GM11168 (cell line): ENCODE data around the gene SDHAF4.
"Not testable (repeated sequence)": the region's sequence is repeated elsewhere in the genome, so short reads cannot be mapped to it uniquely, and the experiment has no call there.

Source experiments
- in situ Hi-C: fragments of 300-500 bp; cut with MboI; formaldehyde crosslinking; loops from one replicate; pipeline ENCODE4 v1.12.0; 2022; ENCODE audit warnings: low sequenced_read_pairs; ENCODE audit not compliant: unreplicated experiment

SDHAF4 gene

DNA sequence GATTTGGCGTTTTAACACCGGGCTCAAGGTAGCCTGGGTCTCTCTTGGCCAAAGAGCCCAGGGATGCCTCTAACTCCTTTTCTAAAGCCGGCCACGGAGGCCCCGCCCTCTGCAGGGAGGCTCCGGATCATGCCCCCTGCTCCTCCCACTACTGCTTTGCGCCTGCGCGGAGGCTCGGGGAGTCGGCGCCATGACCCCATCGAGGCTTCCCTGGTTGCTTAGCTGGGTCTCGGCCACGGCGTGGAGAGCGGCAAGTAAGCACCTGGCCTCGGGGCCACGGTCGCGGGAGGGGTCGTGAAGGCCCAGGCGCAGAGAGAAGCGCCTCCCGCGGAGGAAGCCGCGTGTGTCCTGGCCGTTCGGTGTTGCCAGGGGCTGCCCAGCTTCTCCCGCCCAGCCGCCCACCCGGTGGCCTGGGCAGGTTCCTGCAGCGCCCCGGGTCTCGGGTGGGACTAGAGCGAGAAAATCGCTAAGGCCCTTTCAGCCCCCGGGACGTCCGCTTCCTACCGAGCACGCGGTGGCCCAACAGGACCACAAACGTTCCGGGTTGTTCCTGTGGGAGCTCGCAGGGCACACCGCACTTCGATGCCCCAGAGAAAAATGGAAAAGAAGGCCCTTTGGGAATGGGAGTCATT, at the start of gene SDHAF4:
SDHAF4 (plus strand) TSS at position 180 of the 632 bp plus-strand sequence; CDS start at position 191, 11 bp downstream.
- in situ Hi-C loops = no loop called here

DNA sequence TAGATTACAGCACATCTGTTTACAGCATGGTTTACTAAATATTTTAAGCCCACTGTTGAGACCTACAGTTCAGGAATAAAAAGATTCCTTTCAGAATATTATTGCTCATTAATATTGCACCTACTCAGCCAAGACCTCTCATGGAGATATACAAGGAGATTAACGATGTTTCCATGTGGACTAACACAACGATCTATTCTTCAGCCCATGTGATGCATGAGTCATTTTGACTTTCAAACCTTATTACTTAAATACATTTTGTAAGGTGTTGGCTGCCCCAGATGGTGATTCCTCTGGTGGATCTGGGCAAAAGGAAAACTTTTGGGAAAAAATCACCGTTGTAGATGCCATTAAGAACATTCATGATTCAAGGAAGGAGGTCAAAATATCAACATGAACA, 48.0 kb upstream of the SDHAF4 start:
- in situ Hi-C loops = loop anchor here (25.0 kb wide), 1 partner anchor 369 kb away; no protein-coding TSS in a partner anchor

DNA sequence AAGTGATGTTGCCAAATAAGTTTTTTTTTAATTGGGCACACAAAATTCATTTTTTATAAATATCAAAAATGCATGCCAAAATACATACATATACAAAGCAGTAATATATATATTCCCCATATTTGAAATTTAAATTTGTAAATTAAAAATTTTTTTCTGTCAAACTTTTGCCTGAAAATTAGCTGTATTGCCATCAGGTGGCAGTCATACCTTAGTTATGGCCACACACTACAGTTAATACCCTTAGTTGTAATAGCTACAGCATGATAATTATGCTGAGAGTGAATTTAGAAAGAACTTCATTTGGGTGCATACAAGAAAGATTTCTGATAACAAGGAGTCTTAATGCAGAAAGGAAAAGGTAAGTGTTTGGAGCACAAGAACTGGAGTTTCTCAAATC, 46.2 kb upstream of the SDHAF4 start:
- in situ Hi-C loops = loop anchor here (10.0 to 25.0 kb wide), 2 partner anchors 164 to 367 kb away; no protein-coding TSS in a partner anchor

DNA sequence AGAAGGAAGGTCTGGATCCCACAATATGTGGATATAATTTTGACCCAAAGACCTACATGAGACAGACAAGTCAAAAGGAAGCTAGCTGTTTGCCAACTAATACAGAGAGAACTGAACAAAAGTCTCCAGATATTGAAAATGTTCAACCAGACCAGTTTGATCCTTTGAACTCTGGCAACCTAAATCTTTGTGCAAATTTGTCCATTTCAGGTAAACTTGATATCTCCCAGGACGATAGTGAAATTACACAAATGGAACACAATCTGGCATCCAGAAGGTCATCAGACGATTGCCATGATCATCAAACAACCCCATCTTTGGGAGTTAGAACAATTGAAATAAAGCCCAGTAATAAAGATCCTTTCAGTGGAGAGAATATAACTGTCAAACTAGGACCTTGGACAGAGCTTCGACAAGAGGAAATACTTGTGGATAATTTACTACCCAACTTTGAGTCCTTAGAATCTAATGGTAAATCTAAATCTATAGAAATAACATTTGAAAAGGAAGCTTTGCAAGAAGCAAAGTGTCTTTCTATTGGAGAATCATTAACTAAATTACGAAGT, 41.9 kb upstream of the SDHAF4 start:
- in situ Hi-C loops = loop anchor here (10.0 to 25.0 kb wide), 2 partner anchors 160 to 362 kb away; no protein-coding TSS in a partner anchor

DNA sequence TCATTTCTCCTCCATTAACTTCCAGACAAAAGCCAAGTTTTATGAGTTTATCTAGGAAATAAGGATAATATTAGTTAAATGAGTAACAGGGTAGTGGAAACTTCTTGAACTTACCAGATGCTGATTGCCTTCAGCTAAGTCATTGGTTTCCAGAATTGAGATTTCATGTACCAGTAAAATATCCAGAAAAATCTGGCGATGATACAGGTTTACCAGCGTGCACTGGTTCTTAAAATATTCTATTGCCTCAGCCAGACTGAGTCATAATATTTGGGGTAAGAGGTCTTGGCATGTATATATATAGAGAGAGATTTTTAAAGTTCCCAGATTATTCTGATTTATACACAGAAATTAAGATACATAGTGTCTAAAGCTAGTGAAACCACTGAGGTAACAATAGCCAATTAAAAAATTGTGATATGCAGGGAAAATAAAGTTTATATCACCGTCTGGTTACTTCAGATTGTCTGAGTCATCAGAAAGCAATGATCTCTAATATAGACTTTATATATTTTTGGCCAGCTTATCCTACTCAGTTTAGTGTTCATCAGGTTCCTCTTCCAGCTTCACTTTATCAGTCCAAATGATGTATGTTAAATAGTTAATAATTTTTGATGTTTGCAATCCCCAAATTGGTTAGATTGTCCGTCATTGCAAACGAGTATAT, 39.5 kb upstream of the SDHAF4 start:
- in situ Hi-C loops = loop anchor here (10.0 kb wide), 1 partner anchor 158 kb away; no protein-coding TSS in a partner anchor

DNA sequence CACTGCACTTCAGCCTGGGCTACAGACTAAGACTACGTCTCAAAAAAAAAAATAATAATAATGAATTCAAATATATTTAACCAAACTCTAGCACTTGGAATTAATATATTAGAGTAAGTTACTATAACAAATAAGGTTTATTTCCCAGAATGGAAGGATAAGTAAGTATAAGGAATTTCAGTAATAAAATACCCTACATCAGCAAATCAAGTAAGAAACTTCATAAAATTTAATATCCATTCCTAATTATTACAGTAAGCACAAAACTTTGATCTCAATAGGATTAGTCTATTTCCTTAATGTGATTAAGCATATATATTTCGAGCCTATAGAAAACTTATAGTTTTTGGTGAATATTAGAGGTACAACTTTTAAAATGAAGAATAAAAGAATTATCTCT, 36.7 kb upstream of the SDHAF4 start:
- in situ Hi-C loops = no loop called here

DNA sequence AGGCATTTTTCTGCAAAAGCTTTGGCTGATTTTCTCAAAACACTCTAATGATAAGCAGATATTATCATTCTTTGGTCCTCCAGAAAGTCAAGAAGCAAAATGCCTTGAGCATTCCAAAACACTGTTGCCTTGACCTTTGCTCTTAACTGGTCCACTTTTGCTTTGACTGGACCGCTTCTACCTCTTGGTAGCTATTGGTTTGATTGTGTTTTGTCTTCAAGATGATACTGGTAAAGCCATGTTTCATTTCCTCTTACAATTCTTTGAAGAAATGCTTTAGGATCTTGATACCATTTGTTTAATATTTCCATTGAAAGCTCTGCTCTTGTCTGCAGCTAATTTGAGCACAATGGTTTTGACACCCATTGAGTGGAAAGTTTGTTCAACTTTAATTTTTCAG, 35.6 kb upstream of the SDHAF4 start:
- in situ Hi-C loops = no loop called here

DNA sequence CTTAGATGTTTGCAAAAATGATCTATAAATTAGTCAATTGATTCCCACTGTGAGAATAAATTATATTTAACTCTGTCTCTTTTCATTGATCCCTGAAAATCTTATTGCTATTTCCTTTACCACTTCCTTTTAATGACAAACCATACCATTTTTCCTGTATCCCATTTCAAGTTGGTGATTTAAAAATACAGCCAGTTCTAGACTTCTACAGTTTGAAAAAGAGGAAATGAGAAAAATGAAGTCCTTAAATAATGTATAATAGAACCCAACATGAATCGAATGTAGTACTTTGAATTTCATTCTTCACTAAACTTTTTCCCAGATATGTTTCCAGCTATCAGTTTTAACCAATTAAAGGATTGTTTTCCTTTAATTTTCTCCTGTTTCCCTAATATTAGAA, 29.5 kb upstream of the SDHAF4 start:
- in situ Hi-C loops = no loop called here

DNA sequence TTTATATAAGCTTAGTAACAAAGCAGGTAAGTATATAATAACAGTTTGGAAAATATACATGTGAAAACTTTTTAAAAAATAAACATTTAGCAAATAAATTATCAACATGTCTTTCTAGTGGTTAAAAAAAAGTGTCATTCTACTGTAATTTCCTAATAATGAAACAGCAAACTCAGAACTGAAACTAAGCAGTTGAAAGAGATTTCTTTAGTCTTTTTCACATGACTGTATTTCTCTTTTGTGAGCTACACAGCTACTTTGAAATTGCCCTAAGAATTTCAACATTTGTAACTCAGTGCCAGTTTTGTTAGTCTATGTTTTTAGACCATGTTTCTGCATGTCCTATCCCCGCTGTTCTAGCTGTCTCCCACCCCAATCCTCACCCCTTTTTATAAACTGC, 28.4 kb upstream of the SDHAF4 start:
- in situ Hi-C loops = no loop called here

DNA sequence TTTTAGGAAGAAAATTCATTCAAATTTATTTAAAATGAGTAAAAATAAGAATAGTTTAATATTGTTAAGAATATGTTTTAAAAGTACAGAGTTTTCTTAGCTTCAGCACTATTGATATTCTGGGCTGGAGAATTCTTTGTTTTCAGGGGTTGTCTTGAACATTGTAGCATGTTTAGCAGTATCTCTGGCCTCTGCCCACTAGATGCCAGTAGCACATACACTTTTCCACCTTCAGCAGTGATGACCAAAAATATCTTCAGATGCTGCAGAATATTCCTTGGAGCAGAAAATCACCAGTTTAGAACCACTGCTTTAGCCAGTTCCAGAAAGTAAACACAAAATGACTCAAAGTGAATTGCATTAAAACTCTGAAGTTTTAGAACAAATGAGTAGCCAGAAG, 19.4 kb upstream of the SDHAF4 start:
- in situ Hi-C loops = no loop called here

DNA sequence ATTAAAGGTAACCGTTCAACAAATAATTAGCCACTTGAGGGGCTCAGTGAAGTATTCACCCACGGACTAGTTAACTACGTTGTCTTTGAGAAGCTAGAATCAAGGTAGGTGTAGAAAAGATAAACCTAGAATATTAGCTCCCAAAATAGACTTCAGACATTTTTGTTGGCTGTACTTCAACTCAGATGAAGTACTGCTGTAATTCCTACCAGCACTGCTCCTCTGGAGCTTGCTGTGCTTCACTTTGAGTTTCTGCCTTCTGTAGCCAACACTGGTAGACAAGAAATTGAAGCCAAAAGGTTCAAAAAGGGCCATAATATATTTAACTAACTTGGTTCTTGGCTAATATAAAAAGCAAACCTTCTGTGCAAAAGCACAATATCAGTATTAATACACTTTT, 18.8 kb upstream of the SDHAF4 start:
- in situ Hi-C loops = no loop called here

DNA sequence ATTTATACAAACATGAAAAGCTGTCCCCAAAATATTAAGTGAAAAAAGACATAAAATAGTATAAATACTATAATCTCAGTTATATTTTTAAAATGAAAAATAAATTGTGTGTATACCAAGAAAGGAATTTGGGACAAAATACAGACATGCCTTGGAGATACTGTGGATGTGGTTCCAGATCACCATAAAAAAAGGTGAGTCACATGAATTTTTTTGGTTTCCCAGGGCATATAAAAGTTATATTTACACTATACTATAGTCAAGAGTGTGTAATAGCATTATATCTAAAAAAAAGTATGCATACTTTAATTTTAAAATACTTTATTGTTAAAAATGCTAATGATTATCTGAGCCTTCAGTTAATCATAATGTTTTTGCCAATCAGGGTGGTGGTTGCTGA, 17.4 kb upstream of the SDHAF4 start:
- in situ Hi-C loops = no loop called here

DNA sequence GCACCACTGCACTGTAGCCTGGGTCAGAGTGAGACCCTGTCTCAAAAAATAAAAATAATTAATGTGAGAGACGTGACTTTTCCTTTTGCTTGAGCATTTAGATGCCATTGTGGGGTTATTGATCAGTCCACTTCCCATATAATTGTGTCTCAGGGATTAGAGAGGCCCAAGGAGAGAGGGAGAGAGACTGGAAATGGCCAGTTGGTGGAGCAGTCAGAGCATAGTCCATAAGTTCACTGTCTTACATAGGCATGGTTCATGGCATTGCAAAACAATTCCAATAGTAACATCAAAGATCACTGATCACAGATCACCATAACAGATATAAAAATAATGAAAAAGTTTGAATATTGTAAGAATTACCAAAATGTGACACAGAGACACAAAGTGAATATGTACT, 15.2 kb upstream of the SDHAF4 start:
- in situ Hi-C loops = no loop called here

DNA sequence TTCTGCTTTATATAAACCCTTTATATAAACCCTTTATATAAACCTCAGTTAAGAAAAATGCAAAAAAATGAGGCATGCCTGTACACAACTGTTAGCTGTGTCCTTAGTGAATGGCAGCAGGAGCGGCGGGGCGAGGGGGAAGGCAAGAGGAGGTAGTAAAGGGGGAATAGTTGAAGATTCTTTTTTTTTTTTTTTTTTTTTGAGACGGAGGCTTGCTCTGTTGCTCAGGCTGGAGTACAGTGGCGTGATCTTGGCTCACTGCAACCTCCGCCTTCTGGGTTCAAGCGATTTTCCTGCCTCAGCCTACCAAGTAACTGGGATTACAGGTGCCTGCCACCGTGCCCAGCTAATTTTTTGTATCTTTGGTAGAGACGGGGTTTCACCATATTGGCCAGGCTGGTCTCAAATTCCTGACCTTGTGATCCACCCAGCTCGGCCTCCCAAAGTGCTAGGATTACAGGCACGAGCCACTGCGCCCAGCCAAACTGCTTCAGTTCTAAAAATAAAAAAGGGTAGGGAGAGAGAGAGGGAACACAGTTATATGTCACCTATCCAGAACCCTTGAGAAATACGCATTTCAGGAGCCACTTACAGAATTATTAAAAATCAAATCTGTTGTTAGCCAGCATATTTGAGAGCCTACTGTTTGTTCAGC, 14.3 kb upstream of the SDHAF4 start:
- in situ Hi-C loops = not testable (repeated sequence)

DNA sequence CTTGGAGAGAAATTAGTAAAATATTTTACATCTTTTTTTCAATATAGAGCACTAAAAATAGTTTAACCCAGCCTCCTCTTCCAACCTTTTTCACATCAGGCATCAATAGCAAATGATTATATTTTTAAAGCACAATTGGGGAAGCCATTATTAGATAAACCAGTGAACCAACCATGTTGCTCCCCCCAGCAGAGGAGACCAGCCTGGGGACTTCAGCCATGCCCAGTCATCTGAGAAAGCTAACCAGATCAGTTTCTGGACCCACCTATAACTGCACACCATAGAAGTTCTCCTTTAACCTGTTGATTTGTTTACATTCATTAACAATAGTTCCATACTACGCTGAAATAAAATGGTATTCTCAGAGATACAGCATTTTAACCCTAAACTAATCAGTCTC, 13.8 kb upstream of the SDHAF4 start:
- in situ Hi-C loops = no loop called here

DNA sequence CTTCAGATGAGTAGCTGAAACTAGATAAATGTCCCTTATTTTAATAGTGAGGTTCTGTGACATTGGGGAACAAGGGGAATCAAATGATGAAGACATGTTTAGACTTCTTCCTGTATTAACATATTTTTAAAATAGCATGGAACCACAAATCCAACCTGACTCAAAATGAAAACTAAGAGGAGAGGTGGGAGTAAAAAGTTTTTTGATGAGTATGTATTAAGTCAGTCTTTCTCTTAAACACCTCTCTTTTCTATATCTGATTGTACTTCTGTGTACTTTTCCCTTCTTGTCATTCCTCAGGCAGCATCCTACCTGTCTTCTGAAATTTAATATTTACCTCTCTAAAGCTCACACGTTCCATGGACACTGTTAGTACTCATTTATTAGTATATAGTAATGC, 8.7 kb upstream of the SDHAF4 start:
- in situ Hi-C loops = no loop called here

DNA sequence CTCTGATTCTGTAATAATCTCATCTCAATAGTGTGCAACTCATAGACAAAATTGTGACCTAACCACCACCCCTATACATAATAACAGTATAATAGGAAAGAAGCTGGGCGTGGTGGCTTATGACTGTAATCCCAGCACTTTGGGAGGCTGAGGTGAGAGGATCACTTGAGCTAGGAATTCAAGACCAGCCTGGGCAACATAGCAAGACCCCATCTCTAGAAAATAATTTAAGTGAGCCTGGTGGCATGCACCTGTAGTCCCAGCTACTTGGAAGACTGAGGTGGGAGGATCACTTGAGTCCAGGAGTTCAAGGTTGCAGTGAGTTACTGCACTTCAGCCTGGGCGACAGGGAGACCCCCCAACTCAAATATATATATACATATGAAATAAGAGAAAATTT, 4.3 kb upstream of the SDHAF4 start:
- in situ Hi-C loops = not testable (repeated sequence)

DNA sequence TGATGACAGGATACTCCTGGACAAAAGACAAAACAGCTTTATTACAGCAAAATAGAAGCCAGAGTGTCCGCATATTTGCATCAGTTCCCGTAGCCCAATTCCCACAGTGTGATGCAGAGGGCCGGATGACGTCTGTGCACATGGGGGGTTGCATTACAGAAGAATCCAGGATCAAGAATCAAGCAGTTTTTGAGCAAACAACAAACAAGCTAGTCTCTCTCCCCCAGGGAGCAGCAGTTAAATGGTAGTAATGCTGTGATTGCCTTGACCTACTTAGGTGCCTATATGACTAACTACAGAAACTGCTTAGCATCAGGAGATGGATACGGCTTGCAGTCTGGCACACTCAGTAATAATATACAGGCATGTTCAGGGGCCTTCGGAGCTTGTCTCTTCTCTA, 3.2 kb upstream of the SDHAF4 start:
- in situ Hi-C loops = no loop called here

DNA sequence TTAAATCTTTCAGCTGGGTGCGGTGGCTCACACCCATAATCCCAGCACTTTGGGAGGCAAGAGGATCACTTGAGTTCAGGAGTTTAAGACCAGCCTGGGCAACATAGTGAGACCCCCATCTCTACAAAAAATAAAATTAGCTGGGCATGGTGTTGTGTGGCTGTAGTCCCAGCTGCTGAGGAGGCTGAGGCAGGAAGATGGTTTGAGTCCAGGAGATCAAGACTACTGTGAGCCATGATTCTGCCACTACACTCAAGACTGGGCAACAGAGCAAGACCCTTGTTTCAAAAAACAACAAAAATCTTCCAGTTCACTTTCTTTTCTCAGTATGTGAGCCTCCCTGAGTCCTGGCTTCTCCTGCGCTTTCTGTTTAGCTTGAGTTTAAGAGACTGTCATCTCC, 7.9 kb downstream of the SDHAF4 start:
- in situ Hi-C loops = no loop called here

DNA sequence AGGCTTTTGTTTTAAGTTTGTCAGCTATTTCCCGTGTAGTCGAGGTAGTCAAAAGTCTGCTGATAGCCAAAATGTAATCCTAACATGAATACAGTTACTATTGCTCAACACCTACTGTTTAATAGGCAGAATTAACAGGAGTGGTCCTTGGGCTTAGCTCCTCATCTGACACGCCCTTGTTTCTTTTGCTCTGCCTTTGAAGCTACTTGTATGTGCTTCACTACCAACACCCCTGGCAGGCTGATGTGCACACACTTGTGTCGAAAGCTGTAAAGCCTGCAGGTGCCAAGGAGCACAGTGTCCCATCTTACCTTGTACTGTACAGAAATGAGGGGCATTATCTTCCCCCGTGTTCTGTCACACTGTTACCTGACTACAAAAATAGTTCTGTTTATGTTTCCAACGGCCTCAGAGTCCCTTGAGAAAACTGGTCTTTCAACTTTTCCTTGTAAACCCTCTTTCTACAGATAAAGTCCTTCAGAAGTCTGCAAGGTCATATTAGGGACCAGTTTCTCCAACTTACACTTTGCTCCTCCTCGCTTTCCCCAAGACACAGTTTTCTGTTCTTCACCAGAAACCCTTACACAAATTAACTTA, 9.3 kb downstream of the SDHAF4 start:
- in situ Hi-C loops = no loop called here

DNA sequence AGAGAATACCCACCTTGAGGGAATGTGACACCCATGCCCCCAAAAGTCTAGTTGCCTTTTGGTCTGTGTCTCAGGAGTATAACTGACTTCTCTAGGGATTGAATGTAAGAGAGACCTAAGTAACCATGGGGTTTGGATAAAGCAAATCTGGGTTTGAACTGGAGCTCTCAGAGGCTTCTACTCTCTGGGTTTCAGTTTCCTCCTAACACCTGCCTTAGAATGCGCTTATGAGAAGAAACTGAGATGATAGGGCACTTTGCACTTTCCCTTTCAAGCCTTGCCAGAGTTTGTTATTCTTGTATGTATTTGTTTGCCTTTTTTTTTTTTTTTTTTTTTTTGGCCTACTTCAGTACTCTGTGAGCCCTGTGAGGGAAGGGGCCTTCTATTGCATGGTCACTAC, 19.4 kb downstream of the SDHAF4 start:
- in situ Hi-C loops = no loop called here
